NB4 (cell line): ENCODE data around the gene NRDC.

Experiments
- DNase-seq: peaks from one replicate; pipeline ENCODE4 v3.0.0; 2010; ENCODE audit warnings: low read depth
- H3K4me3 ChIP-seq: one replicate; pipeline ENCODE4 v1.5.1; 2011; ENCODE audit warnings: mild to moderate bottlenecking, low read depth, low read length, moderate library complexity
- MAX ChIP-seq: IDR thresholded peaks from 2 replicates; pipeline ENCODE4 v1.6.1; 2011; ENCODE audit warnings: low read depth, low read length
- MYC ChIP-seq: IDR thresholded peaks from 2 replicates; pipeline ENCODE4 v1.6.1; 2011; ENCODE audit warnings: low read depth, low read length
- POLR2A ChIP-seq: IDR thresholded peaks from 2 replicates; pipeline ENCODE4 v1.6.1; 2011; ENCODE audit warnings: mild to moderate bottlenecking; ENCODE audit not compliant: insufficient read length; ENCODE audit errors: extremely low read depth
- TF ChIP-seq, protein P1 (sequence below): IDR thresholded peaks from one replicate; pipeline ENCODE4 v1.5.1; 2012; ENCODE audit warnings: low read depth, low read length

NRDC gene

GRCh38 chr1:51910221-51911000 lies 31.9 kb upstream of the NRDC start:
- no peak for DNase-seq
- TF ChIP-seq MYC (no peak), POLR2A (no peak), MAX (no peak)
- TF ChIP-seq, protein P1, sequence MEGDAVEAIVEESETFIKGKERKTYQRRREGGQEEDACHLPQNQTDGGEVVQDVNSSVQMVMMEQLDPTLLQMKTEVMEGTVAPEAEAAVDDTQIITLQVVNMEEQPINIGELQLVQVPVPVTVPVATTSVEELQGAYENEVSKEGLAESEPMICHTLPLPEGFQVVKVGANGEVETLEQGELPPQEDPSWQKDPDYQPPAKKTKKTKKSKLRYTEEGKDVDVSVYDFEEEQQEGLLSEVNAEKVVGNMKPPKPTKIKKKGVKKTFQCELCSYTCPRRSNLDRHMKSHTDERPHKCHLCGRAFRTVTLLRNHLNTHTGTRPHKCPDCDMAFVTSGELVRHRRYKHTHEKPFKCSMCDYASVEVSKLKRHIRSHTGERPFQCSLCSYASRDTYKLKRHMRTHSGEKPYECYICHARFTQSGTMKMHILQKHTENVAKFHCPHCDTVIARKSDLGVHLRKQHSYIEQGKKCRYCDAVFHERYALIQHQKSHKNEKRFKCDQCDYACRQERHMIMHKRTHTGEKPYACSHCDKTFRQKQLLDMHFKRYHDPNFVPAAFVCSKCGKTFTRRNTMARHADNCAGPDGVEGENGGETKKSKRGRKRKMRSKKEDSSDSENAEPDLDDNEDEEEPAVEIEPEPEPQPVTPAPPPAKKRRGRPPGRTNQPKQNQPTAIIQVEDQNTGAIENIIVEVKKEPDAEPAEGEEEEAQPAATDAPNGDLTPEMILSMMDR, result no peak
- H3K4me3 ChIP-seq, result no peak overlapping the region

- no peak for DNase-seq
These were observed 30.0 kb upstream of the NRDC start for GRCh38 chr1:51908499-51908898.

GRCh38 chr1:51907079-51907702 lies 28.7 kb upstream of the NRDC start:
- DNase-seq, result no peak
- TF ChIP-seq MAX, result no peak
- no peak for TF ChIP-seq POLR2A
- TF ChIP-seq MYC, result no peak
- TF ChIP-seq, protein P1, result no peak
- no peak overlapping the region for H3K4me3 ChIP-seq

More at GRCh38 chr1:51908499-51908898, 30.0 kb upstream of the NRDC start:
- TF ChIP-seq, protein P1, result no peak
- TF ChIP-seq MAX (no peak), MYC (no peak), POLR2A (no peak)
- no peak overlapping the region for H3K4me3 ChIP-seq

DNA sequence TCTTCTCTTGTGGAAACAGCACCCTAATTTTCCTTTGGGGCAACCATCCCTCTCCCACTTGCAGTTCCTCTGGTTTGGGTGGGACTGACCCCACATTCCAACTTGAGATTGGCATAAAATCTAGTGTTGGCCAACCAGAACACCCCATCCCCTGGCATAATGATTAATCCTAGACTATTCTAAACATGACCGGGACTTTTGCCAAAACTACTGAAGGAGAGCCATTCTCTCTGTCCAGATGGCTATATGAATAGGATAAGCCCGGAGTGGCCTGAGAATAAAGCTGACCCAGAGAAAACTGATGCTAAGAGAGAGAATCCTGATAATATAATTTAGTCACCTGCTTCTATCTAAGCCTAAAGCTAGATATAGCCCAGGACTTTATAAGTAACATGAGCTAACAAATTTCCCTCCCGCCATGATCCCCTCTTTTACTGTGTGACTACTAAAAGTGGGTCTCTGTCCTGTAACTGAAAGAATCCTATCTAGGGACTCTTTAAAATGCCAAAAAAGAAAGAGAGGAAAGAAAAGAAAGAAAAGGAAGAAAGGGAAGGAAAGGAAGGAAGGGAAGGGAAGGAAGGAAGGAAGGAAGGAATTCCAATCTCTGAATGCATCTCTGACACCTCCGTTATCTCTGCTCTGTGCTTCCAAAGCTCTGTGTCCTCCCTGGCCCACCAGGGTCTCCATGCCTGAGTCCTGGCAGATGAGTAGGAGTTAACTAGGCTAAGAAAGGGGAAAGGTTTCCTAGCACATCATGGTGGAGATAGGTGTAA lies 28.0 kb upstream of the NRDC start:
- no peak overlapping the region for H3K4me3 ChIP-seq
- TF ChIP-seq MYC, result no peak
- no peak for TF ChIP-seq POLR2A
- TF ChIP-seq MAX, result no peak
- TF ChIP-seq, protein P1, result no peak
- no peak for DNase-seq

DNA sequence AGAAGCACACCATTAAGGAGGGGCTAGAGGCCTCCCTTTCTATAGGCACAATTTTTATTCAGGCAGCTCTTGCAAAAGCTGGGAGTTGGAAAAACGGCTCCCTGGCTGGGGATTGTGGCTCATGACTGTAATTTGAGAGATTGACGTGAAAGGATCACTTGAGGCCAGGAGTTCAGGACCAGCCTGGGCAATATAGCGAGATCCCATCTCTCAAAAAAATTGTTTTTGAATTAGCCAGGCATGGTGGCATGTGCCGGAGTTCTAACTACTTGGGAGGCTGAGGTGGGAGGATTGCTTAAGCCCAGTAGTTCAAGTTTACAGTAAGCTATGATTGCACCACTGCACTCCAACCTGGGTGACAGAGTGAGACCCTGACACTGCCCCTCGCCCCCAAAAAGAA lies 23.9 kb upstream of the NRDC start:
- H3K4me3 ChIP-seq, result no peak overlapping the region
- TF ChIP-seq, protein P1, result no peak
- TF ChIP-seq POLR2A (no peak), MAX (no peak), MYC (no peak)
- no peak for DNase-seq
